ENCODE results near the gene NGDN.
A peak's percentile ranks its signal among the peaks of the same experiment; 100 is the strongest.
"Not testable (repeated sequence)": the region's sequence is repeated elsewhere in the genome, so short reads cannot be mapped to it uniquely, and the experiment has no call there.

NGDN gene

GRCh38 chr14:23447361-23448350, 21.8 kb upstream of the NGDN start:
- Mint-ChIP-seq H3K27me3 (peaks cover 25% of the 10 kb centered on the region), H3K36me3 (ENCODE audit: low read depth) (no peaks in the 10 kb centered on the region), H3K27ac (peak overlapping the region; percentile 49), H3K4me1 (ENCODE audit: low read depth) (no peaks in the 10 kb centered on the region), H3K9me3 (no peaks in the 10 kb centered on the region), H3K4me3 (no peak overlapping the region)
- peak; percentile 17 for DNase-seq

GRCh38 chr14:23449314-23449713, 20.2 kb upstream of the NGDN start:
- Mint-ChIP-seq H3K4me1 (ENCODE audit: low read depth) (no peaks in the 10 kb centered on the region), H3K9me3 (no peaks in the 10 kb centered on the region), H3K27ac (no peak overlapping the region), H3K27me3 (peaks cover 35% of the 10 kb centered on the region), H3K4me3 (no peak overlapping the region), H3K36me3 (ENCODE audit: low read depth) (no peaks in the 10 kb centered on the region)
- DNase-seq, result no peak

- no peaks in the 10 kb centered on the region for H3K36me3 Mint-ChIP-seq (ENCODE audit: low read depth)
- no peak overlapping the region for H3K27ac Mint-ChIP-seq
- DNase-seq, result no peak
- H3K4me3 Mint-ChIP-seq, result no peak overlapping the region
- no peaks in the 10 kb centered on the region for H3K4me1 Mint-ChIP-seq (ENCODE audit: low read depth)
- H3K9me3 Mint-ChIP-seq, result no peaks in the 10 kb centered on the region
- H3K27me3 Mint-ChIP-seq, result peaks cover 43% of the 10 kb centered on the region
These were observed 19.1 kb upstream of the NGDN start for GRCh38 chr14:23450379-23450778.

- Mint-ChIP-seq H3K4me1 (ENCODE audit: low read depth) (no peaks in the 10 kb centered on the region), H3K27me3 (peaks cover 51% of the 10 kb centered on the region), H3K9me3 (no peaks in the 10 kb centered on the region), H3K4me3 (no peak overlapping the region), H3K27ac (no peak overlapping the region), H3K36me3 (ENCODE audit: low read depth) (no peaks in the 10 kb centered on the region)
- no peak for DNase-seq
These were observed 17.3 kb upstream of the NGDN start for GRCh38 chr14:23452237-23452636.

GRCh38 chr14:23454445-23454856, 15.1 kb upstream of the NGDN start:
- H3K9me3 Mint-ChIP-seq, result no peaks in the 10 kb centered on the region
- no peaks in the 10 kb centered on the region for H3K4me1 Mint-ChIP-seq (ENCODE audit: low read depth)

GRCh38 chr14:23456883-23457586, 12.5 kb upstream of the NGDN start:
- H3K27me3 Mint-ChIP-seq, result peaks cover 43% of the 10 kb centered on the region
- H3K4me3 Mint-ChIP-seq; H3K27ac Mint-ChIP-seq; H3K36me3 Mint-ChIP-seq (ENCODE audit: low read depth); DNase-seq; H3K4me1 Mint-ChIP-seq (ENCODE audit: low read depth); H3K9me3 Mint-ChIP-seq: not testable (repeated sequence)

More at GRCh38 chr14:23454445-23454856, 15.1 kb upstream of the NGDN start:
- Mint-ChIP-seq H3K4me3 (no peak overlapping the region), H3K27me3 (peaks cover 51% of the 10 kb centered on the region), H3K27ac (no peak overlapping the region), H3K36me3 (ENCODE audit: low read depth) (no peaks in the 10 kb centered on the region)
- no peak for DNase-seq

GRCh38 chr14:23457587-23458445, 11.7 kb upstream of the NGDN start:
- peaks cover 38% of the 10 kb centered on the region for H3K27me3 Mint-ChIP-seq

GRCh38 chr14:23460960-23461359, 8.5 kb upstream of the NGDN start:
- Mint-ChIP-seq H3K27me3 (peaks cover 18% of the 10 kb centered on the region), H3K4me1 (ENCODE audit: low read depth) (no peaks in the 10 kb centered on the region), H3K9me3 (no peaks in the 10 kb centered on the region), H3K4me3 (no peak overlapping the region), H3K27ac (no peak overlapping the region), H3K36me3 (ENCODE audit: low read depth) (no peaks in the 10 kb centered on the region)
- no peak for DNase-seq

More at GRCh38 chr14:23457587-23458445, 11.7 kb upstream of the NGDN start:
- no peaks in the 10 kb centered on the region for H3K9me3 Mint-ChIP-seq
- no peak for DNase-seq
- H3K4me3 Mint-ChIP-seq, result no peak overlapping the region
- no peak overlapping the region for H3K27ac Mint-ChIP-seq
- no peaks in the 10 kb centered on the region for H3K36me3 Mint-ChIP-seq (ENCODE audit: low read depth)
- no peaks in the 10 kb centered on the region for H3K4me1 Mint-ChIP-seq (ENCODE audit: low read depth)

GRCh38 chr14:23464700-23465099, 4.8 kb upstream of the NGDN start:
- Mint-ChIP-seq H3K4me3 (no peak overlapping the region), H3K27me3 (peaks cover 7% of the 10 kb centered on the region), H3K27ac (no peak overlapping the region), H3K9me3 (no peaks in the 10 kb centered on the region), H3K4me1 (ENCODE audit: low read depth) (no peaks in the 10 kb centered on the region), H3K36me3 (ENCODE audit: low read depth) (no peaks in the 10 kb centered on the region)
- DNase-seq, result no peak

- no peak overlapping the region for H3K27ac Mint-ChIP-seq
- H3K9me3 Mint-ChIP-seq, result no peaks in the 10 kb centered on the region
- H3K4me3 Mint-ChIP-seq, result no peak overlapping the region
- H3K36me3 Mint-ChIP-seq (ENCODE audit: low read depth), result no peaks in the 10 kb centered on the region
- no peak for DNase-seq
- H3K27me3 Mint-ChIP-seq, result peaks cover 7% of the 10 kb centered on the region
- peaks cover 3% of the 10 kb centered on the region for H3K4me1 Mint-ChIP-seq (ENCODE audit: low read depth)
These were observed 4.2 kb upstream of the NGDN start for GRCh38 chr14:23465261-23465660.

GRCh38 chr14:23468704-23469126, 788 bp upstream of the NGDN start:
- H3K27ac Mint-ChIP-seq, result no peak overlapping the region
- peaks cover 2% of the 10 kb centered on the region for H3K36me3 Mint-ChIP-seq (ENCODE audit: low read depth)
- no peaks in the 10 kb centered on the region for H3K9me3 Mint-ChIP-seq
- H3K4me1 Mint-ChIP-seq (ENCODE audit: low read depth), result peaks cover 14% of the 10 kb centered on the region
- no peak for DNase-seq
- no peaks in the 10 kb centered on the region for H3K27me3 Mint-ChIP-seq
- H3K4me3 Mint-ChIP-seq, result no peak overlapping the region

GRCh38 chr14:23469906-23470403, 452 bp downstream of the NGDN start:
- no peak overlapping the region for H3K27ac Mint-ChIP-seq
- no peak overlapping the region for H3K4me3 Mint-ChIP-seq
- DNase-seq, result no peak
- peaks cover 14% of the 10 kb centered on the region for H3K36me3 Mint-ChIP-seq (ENCODE audit: low read depth)
- no peaks in the 10 kb centered on the region for H3K9me3 Mint-ChIP-seq
- peaks cover 14% of the 10 kb centered on the region for H3K4me1 Mint-ChIP-seq (ENCODE audit: low read depth)
- no peaks in the 10 kb centered on the region for H3K27me3 Mint-ChIP-seq

GRCh38 chr14:23470947-23471346, 1.4 kb downstream of the NGDN start:
- H3K4me1 Mint-ChIP-seq (ENCODE audit: low read depth), result peaks cover 14% of the 10 kb centered on the region
- no peaks in the 10 kb centered on the region for H3K27me3 Mint-ChIP-seq
- no peak overlapping the region for H3K4me3 Mint-ChIP-seq
- no peak for DNase-seq
- no peak overlapping the region for H3K27ac Mint-ChIP-seq
- H3K9me3 Mint-ChIP-seq, result no peaks in the 10 kb centered on the region
- peaks cover 24% of the 10 kb centered on the region for H3K36me3 Mint-ChIP-seq (ENCODE audit: low read depth)

GRCh38 chr14:23478109-23478759, 8.7 kb downstream of the NGDN start:
- Mint-ChIP-seq H3K27ac (no peak overlapping the region), H3K27me3 (no peaks in the 10 kb centered on the region), H3K36me3 (ENCODE audit: low read depth) (peaks cover 89% of the 10 kb centered on the region), H3K4me3 (no peak overlapping the region), H3K4me1 (ENCODE audit: low read depth) (peaks cover 8% of the 10 kb centered on the region), H3K9me3 (no peaks in the 10 kb centered on the region)
- peak; percentile 55 for DNase-seq
